HEK293T (cell line): ENCODE results near the gene HPCAL1.

ENCODE experiments used
- CTCF ChIA-PET: fragments of 350-600 bp; formaldehyde crosslinking; extraction: SDS; loops from one replicate; lab custom pipeline; 2021; ENCODE audit warnings: antibody characterized with exemption, inconsistent platforms; lab: Yijun Ruan, JAX
- POLR2A ChIA-PET: fragments of 350-600 bp; formaldehyde crosslinking; extraction: SDS; loops from one replicate; lab custom pipeline; 2020; ENCODE audit warnings: antibody characterized with exemption, inconsistent platforms; lab: Yijun Ruan, JAX
- DNase-seq: peaks from one replicate; pipeline ENCODE4 v3.0.0; 2012; ENCODE audit warnings: mixed read lengths; ENCODE audit errors: extremely low spot score
- ARNT ChIP-seq: fragments of 450-650 bp; IDR thresholded peaks from 2 replicates; pipeline ENCODE4 v1.6.1; 2017; ENCODE audit warnings: mild to moderate bottlenecking
- BHLHE40 ChIP-seq: fragments of 450-650 bp; IDR thresholded peaks from 2 replicates; pipeline ENCODE4 v1.6.1; 2016; ENCODE audit warnings: mild to moderate bottlenecking, moderate library complexity, borderline replicate concordance
- CTBP1 ChIP-seq: fragments of 450-650 bp; IDR thresholded peaks from 2 replicates; pipeline ENCODE4 v1.6.1; 2016; ENCODE audit warnings: borderline replicate concordance
- ELF4 ChIP-seq: fragments of 450-650 bp; IDR thresholded peaks from 2 replicates; pipeline ENCODE4 v1.6.1; 2017; ENCODE audit warnings: antibody characterized with exemption
- FOXA1 ChIP-seq: fragments of 450-650 bp; IDR thresholded peaks from 2 replicates; pipeline ENCODE4 v1.6.1; 2016; ENCODE audit warnings: mild to moderate bottlenecking
- FOXK2 ChIP-seq: fragments of 450-650 bp; IDR thresholded peaks from 2 replicates; pipeline ENCODE4 v1.6.1; 2016; ENCODE audit warnings: mild to moderate bottlenecking
- FOXM1 ChIP-seq: fragments of 450-650 bp; IDR thresholded peaks from 2 replicates; pipeline ENCODE4 v1.6.1; 2017; ENCODE audit warnings: mild to moderate bottlenecking, borderline replicate concordance
- HDGF ChIP-seq: fragments of 450-650 bp; IDR thresholded peaks from 2 replicates; pipeline ENCODE4 v1.6.1; 2017; ENCODE audit warnings: antibody characterized with exemption, borderline replicate concordance
- L3MBTL2 ChIP-seq: fragments of 450-650 bp; conservative IDR thresholded peaks from 2 replicates; pipeline ENCODE4 v1.6.1; 2016; ENCODE audit warnings: mild to moderate bottlenecking
- LEF1 ChIP-seq: fragments of 450-650 bp; IDR thresholded peaks from 2 replicates; pipeline ENCODE4 v1.6.1; 2017; ENCODE audit warnings: mild to moderate bottlenecking, borderline replicate concordance
- NFRKB ChIP-seq: fragments of 450-650 bp; IDR thresholded peaks from 2 replicates; pipeline ENCODE4 v1.6.1; 2016; ENCODE audit warnings: mild to moderate bottlenecking, moderate library complexity
- SP1 ChIP-seq: fragments of 450-650 bp; IDR thresholded peaks from 2 replicates; pipeline ENCODE4 v1.6.1; 2017
- SUZ12 ChIP-seq: fragments of 450-650 bp; IDR thresholded peaks from 2 replicates; pipeline ENCODE4 v1.6.1; 2016; ENCODE audit warnings: mild to moderate bottlenecking
- TARDBP ChIP-seq: fragments of 450-650 bp; IDR thresholded peaks from 2 replicates; pipeline ENCODE4 v1.6.1; 2016
- ZNF384 ChIP-seq: fragments of 450-650 bp; IDR thresholded peaks from 2 replicates; pipeline ENCODE4 v1.6.1; 2016
- TF ChIP-seq, protein P1 (sequence below): fragments of 450-650 bp; IDR thresholded peaks from 2 replicates; pipeline ENCODE4 v1.6.1; 2016

The HPCAL1 gene

DNA sequence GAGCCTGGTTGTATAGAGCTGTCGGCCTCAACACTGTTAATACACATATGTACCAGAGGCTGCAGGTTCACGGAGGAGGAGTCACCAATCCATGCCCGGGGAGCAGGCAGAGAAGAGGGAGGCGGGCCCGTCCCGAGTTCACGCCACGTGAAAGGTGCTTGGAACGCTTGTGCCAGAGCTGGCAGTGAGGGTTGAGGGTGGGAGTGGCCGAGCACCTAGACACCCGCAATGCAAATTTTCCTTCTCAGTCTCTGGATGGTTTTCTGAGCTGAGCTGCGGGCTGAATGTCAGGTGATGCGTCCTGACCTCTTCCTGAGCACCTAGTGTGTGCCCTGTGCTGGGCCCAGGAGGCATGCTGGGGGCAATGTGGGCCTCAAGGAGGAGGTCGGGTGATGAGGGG lies 93.2 kb downstream of the HPCAL1 start:
- CTCF ChIA-PET, result interaction anchor here (1.0 kb wide), 1 partner anchor 14 kb away, joined by 3 read pairs; no protein-coding TSS in a partner anchor
- POLR2A ChIA-PET, result no interaction called here
- TF ChIP-seq, protein P1, sequence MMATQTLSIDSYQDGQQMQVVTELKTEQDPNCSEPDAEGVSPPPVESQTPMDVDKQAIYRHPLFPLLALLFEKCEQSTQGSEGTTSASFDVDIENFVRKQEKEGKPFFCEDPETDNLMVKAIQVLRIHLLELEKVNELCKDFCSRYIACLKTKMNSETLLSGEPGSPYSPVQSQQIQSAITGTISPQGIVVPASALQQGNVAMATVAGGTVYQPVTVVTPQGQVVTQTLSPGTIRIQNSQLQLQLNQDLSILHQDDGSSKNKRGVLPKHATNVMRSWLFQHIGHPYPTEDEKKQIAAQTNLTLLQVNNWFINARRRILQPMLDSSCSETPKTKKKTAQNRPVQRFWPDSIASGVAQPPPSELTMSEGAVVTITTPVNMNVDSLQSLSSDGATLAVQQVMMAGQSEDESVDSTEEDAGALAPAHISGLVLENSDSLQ, result no peak
- no peak for TF ChIP-seq BHLHE40
- no peak for TF ChIP-seq FOXK2
- TF ChIP-seq CTBP1, result no peak
- no peak for TF ChIP-seq FOXA1
- no peak for TF ChIP-seq ARNT
- no peak for TF ChIP-seq SUZ12
- TF ChIP-seq SP1, result no peak
- TF ChIP-seq LEF1, result no peak
- no peak for TF ChIP-seq TARDBP

DNA sequence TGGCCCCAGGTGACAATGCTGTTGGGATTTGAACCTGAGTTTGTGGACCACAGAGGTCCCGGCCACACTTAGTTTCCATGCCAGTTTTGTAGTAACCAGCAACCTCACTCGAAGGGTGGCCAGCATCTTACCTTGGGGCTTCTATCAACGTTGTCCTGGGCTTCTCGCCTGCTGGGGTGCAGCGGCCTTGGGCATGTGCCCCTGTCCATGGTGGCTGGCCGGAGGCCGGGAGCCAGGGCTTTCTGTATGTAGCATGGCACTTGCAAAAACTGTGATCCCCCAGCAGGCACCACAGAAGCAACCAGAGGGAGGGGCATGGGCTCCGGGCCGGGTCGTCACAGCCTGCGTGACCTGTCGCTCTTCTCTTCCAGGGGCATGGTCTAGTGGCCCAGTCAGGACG lies 93.8 kb downstream of the HPCAL1 start:
- DNase-seq, result no peak
- TF ChIP-seq ARNT (no peak), FOXM1 (no peak), CTBP1 (no peak), SP1 (no peak), NFRKB (no peak), LEF1 (no peak), ELF4 (no peak), BHLHE40 (no peak), TARDBP (no peak), SUZ12 (no peak), HDGF (no peak), FOXK2 (no peak), FOXA1 (no peak), ZNF384 (no peak), L3MBTL2 (no peak)
- TF ChIP-seq, protein P1, result no peak

More for the DNA sequence above, 93.2 kb downstream of the HPCAL1 start:
- no peak for DNase-seq

DNA sequence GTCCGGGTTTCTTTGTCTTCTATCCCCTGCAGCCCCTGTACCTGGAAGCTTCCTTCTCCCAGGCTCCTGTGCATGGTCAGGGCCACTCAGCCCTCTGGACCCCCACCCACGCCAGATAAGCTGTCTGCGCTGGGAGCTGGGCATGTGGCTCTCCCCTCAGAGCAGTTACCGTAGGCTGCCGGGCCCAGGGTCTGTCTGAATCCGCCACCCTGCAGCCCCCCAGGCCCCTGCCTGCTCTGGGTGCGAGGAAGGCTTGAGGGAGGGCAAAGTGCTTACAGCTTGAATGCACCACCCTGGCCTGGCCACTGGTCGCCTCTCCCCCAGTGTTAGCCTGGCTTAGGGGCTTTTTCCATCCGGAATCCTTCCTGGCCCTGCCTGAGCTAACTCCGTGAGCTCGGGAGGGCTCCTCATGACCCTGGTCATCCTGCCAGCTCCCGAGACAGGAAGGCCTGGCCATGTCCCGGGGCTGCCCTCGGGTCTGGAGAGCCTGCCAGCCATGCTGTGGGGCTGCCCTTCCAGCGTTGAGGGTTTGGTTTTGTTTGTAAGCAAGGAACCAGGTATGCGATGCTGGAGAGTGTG lies 94.7 kb downstream of the HPCAL1 start:
- TF ChIP-seq CTBP1 (no peak), TARDBP (no peak), L3MBTL2 (no peak), ELF4 (no peak), ZNF384 (no peak), NFRKB (no peak), SUZ12 (no peak), FOXM1 (no peak), SP1 (no peak)
- TF ChIP-seq, protein P1, result no peak
- CTCF ChIA-PET, result no interaction called here
- no peak for DNase-seq
- POLR2A ChIA-PET, result no interaction called here

More for the DNA sequence above, 93.8 kb downstream of the HPCAL1 start:
- CTCF ChIA-PET, result no interaction called here
- POLR2A ChIA-PET, result no interaction called here

DNA sequence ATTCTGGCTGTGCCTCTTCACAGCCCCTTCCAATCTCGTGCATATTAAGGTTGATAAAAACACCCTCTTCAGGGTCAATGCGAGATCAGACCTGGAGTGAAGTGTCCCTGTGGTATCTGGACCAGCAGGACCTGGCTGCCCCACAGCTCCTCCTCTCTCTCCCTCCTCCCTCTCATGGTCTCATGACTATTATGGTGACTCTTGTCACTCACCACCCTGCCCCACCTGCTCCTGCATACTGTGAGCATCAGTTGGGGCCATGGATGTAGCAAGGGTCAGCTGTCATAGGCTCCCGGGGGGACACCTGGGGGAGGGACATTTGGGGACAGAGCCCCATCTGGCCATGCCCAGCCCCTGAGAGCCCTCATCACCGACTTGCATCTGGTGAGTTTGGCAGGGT lies 95.2 kb downstream of the HPCAL1 start:
- POLR2A ChIA-PET, result no interaction called here
- DNase-seq, result no peak
- CTCF ChIA-PET, result no interaction called here
- TF ChIP-seq NFRKB, result no peak
- TF ChIP-seq TARDBP, result no peak
- TF ChIP-seq LEF1, result no peak
- no peak for TF ChIP-seq FOXK2
- no peak for TF ChIP-seq ARNT

DNA sequence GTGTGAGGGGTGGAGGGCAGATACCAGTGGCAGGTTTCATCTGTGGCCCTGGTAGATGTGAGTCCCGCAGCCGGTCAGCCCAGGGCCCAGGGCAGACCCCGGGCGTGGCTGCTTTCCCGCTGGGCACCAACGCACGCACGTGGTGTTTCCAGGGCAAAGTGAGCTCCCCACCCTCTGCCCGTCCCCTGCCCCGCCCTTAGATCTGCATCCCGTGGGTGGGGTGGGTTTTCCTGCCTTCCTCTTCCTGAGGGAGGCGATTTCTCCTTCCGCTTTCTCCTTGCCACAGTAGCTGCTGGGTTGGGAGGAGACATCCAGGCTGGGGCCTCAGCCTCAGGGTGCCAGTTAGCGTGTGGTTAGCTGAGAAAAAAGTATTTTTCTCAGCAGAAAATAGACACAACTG lies 95.8 kb downstream of the HPCAL1 start:
- CTCF ChIA-PET, result no interaction called here
- POLR2A ChIA-PET, result no interaction called here
- TF ChIP-seq HDGF, result no peak
- TF ChIP-seq, protein P1, result no peak
- TF ChIP-seq FOXA1, result no peak
- no peak for TF ChIP-seq FOXM1
- TF ChIP-seq BHLHE40, result no peak
- TF ChIP-seq SP1, result no peak
- no peak for TF ChIP-seq TARDBP
- TF ChIP-seq CTBP1, result no peak
- TF ChIP-seq LEF1, result no peak
- no peak for TF ChIP-seq ARNT
- no peak for TF ChIP-seq ZNF384
- no peak for TF ChIP-seq FOXK2
- no peak for TF ChIP-seq L3MBTL2
- TF ChIP-seq NFRKB, result no peak
- no peak for TF ChIP-seq ELF4
- TF ChIP-seq SUZ12, result no peak
- no peak for DNase-seq

DNA sequence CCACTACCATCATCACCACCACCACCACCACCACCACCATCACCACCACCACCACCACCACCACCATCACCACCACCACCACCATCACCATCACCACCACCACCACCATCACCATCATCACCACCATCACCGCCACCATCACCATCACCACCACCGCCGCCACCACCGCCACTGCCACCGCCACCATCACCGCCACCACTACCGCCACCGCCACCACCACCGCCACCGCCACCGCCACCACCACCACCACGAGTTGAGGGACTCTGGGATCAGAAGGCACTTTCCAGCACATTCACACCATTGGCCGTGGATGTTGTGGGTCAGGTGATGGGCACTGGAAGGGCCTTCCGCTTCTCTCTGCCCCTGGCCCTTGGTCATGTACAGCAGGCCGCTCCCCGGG lies 96.7 kb downstream of the HPCAL1 start:
- ChIA-PET POLR2A (no interaction called here), CTCF (no interaction called here)
- no peak for DNase-seq
- TF ChIP-seq, protein P1, result no peak
- TF ChIP-seq SUZ12 (no peak), TARDBP (no peak), FOXM1 (no peak), FOXK2 (no peak)
